AG09319 (cell line): ENCODE results near the gene MTRFR.

Experiments
- DNase-seq: peaks from one replicate; pipeline ENCODE4 v3.0.0-alpha.2; 2010; ENCODE audit warnings: low read depth; ENCODE audit errors: extremely low read depth
- CTCF ChIP-seq: IDR thresholded peaks from 2 replicates; pipeline ENCODE4 v1.5.1; 2011; ENCODE audit warnings: low read depth, mild to moderate bottlenecking, inconsistent platforms, low read length, moderate library complexity

Gene MTRFR

DNA sequence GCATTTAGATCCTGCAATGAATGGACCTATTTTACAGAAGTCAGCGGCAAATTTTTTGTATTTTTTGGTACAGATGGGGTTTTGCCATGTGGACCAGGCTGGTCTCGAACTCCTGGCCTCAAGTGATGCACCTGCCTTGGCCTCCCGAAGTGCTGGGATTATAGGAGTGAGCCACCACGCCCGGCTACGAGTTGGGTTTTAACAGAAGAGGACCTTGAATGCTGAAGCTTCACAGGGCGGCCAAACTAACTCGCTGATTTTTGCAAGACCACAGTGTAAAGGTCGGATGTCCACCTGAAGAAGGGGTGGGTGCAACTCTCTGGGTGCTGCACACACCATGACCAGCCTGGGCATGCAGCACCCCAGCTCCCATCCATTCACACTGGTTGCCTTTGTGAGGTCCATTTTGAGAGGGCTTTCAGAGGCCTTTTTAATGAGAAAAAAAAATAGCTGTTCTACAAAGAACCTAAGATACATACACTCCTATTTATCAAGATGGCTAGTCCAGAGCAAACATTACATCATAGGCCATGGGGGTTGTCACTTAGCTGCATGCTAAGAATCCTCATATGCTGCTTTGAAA, 60.0 kb downstream of the MTRFR start:
- no peak for DNase-seq
- TF ChIP-seq CTCF, result no peak

GRCh38 chr12:123305136-123305535, 71.9 kb downstream of the MTRFR start:
- no peak for DNase-seq
- no peak for TF ChIP-seq CTCF

DNA sequence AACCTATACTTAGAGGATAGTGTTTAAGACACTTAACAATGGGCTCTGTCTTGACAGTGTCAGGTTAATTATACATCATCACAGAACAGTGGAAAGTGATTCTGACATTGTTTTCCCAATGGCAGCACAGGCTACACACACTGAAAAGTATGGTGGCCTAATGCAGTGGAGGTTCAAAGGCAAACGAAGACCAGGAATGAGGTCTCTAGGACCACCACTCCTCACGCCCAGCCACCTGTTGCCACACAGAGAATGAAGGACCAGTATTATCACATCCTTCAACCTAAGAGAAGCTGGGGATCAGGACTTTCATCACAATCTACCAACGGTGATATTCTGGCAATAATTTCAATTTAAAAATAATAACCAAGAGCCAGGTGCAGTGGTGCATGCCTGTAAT, 73.0 kb downstream of the MTRFR start:
- TF ChIP-seq CTCF, result no peak
- DNase-seq, result no peak
